K562 (cell line): ENCODE measurements around the gene OR11A1. TPM values are rescaled to one million over a fixed set of nuclear protein-coding genes. Genes with fewer than 3 reads are reported as not detected.

Source experiments
- ATAC-seq: fragments of 200-7000 bp; cut with Tn5 transposase; 3 replicates; pipeline ENCODE4 v1.9.1; 2020; ENCODE audit warnings: moderate library complexity
- BruUV-seq: library from RNA; stranded (reverse); fragments of 400-500 nt; replicated peaks from 2 replicates; lab custom pipeline; 2021; lab: Mats Ljungman, UMichigan
- CTCF ChIA-PET: fragments of 300-600 bp; formaldehyde crosslinking; extraction: SDS; loops from one replicate; lab custom pipeline; 2021; ENCODE audit warnings: low intra/inter-chr PET ratio; lab: Yijun Ruan, JAX
- POLR2A ChIA-PET: fragments of 300-600, 350-650 bp; sonication (Branson Sonifier 250); formaldehyde crosslinking; extraction: SDS; loops from one replicate; lab custom pipeline; 2021; ENCODE audit warnings: antibody characterized with exemption, inconsistent platforms; lab: Yijun Ruan, JAX
- DNase-seq, 4 experiments: peaks; one replicate each; pipeline versions ENCODE4 v3.0.0 to v3.0.0-alpha.2; 2011 to 2018; ENCODE audit warnings: low spot score in 3 of 4, mixed read lengths in 3 of 4; ENCODE audit errors: extremely low read depth in 1 of 4
- FAIRE-seq: peaks from 2 replicates; lab custom pipeline; 2011; peaks lifted over from hg19 to GRCh38; lab: Jason Lieb, UNC
- H2AFZ ChIP-seq: 2 replicates; pipeline ENCODE4 v1.6.0; 2011; ENCODE audit warnings: low read depth, low read length, control low read depth, inconsistent platforms
- H3K27ac ChIP-seq: fragments of 200-600 bp; 3 replicates; pipeline ENCODE4 v1.8.0; 2011; ENCODE audit warnings: low read depth, mild to moderate bottlenecking, control low read depth, inconsistent platforms, low read length, moderate library complexity, mixed read lengths; ENCODE audit errors: extremely low read depth
- H3K27me3 ChIP-seq, 2 experiments: fragments of 300-600 bp in 1 of 2; 2 replicates in 1 of 2; 3 replicates in 1 of 2; pipeline versions ENCODE4 v1.6.0 to v1.8.0; 2011; ENCODE audit warnings: inconsistent platforms in 2 of 2, low read length in 2 of 2, mild to moderate bottlenecking in 1 of 2, mixed read lengths in 1 of 2, moderate library complexity in 1 of 2; ENCODE audit not compliant: control insufficient read depth in 2 of 2, insufficient read depth in 2 of 2
- H3K36me3 ChIP-seq: fragments of 300-600 bp; 3 replicates; pipeline ENCODE4 v1.8.0; 2011; ENCODE audit warnings: mild to moderate bottlenecking, low read length, inconsistent platforms; ENCODE audit not compliant: control insufficient read depth, insufficient read depth
- H3K4me1 ChIP-seq, 2 experiments: fragments of 200-600 bp in 1 of 2; replicated peaks in 1 of 2; 2 replicates in 1 of 2; 3 replicates in 1 of 2; pipeline versions ENCODE4 v1.5.1 to v1.8.0; 2011; ENCODE audit warnings: inconsistent platforms in 2 of 2, low read length in 2 of 2, mild to moderate bottlenecking in 1 of 2, mixed read lengths in 1 of 2, moderate library complexity in 1 of 2; ENCODE audit not compliant: control insufficient read depth in 2 of 2, insufficient read depth in 2 of 2
- H3K4me2 ChIP-seq: 2 replicates; pipeline ENCODE4 v1.6.1; 2011; ENCODE audit warnings: low read length, control low read depth, inconsistent platforms, mixed read lengths; ENCODE audit not compliant: insufficient read depth
- H3K4me3 ChIP-seq: fragments of 200-600 bp; sonication (generic), shearing (Covaris generic); 2 replicates; pipeline ENCODE4 v1.5.1; 2016; ENCODE audit warnings: control low read depth, inconsistent platforms
- H3K79me2 ChIP-seq: fragments of 200-600 bp; 3 replicates; pipeline ENCODE4 v1.8.0; 2011; ENCODE audit warnings: low read length, inconsistent platforms; ENCODE audit not compliant: control insufficient read depth, insufficient read depth
- H3K9ac ChIP-seq, 2 experiments: 2 replicates each; pipeline versions ENCODE4 v1.6.0 to v1.6.1; 2011; ENCODE audit warnings: low read depth in 2 of 2, low read length in 2 of 2, control low read depth in 1 of 2, inconsistent platforms in 1 of 2, mild to moderate bottlenecking in 1 of 2, mixed read lengths in 1 of 2; ENCODE audit not compliant: insufficient read depth in 1 of 2
- H3K9me1 ChIP-seq: one replicate; pipeline ENCODE4 v1.6.0; 2011; ENCODE audit warnings: inconsistent platforms, mild to moderate bottlenecking, low read length, moderate library complexity; ENCODE audit not compliant: control insufficient read depth, insufficient read depth
- H3K9me3 ChIP-seq: replicated peaks from 2 replicates; pipeline ENCODE4 v1.5.1; 2011; ENCODE audit warnings: low read depth, low read length, inconsistent platforms; ENCODE audit not compliant: control insufficient read depth, insufficient read depth
- H4K20me1 ChIP-seq: replicated peaks from 2 replicates; pipeline ENCODE4 v1.6.1; 2011; ENCODE audit warnings: low read length, inconsistent platforms, mixed read lengths; ENCODE audit not compliant: control insufficient read depth, insufficient read depth
- CEBPG ChIP-seq, 3 experiments: fragments of 200-800 bp in 1 of 3; sonication (Bioruptor generic) in 1 of 3; sonication (generic) in 1 of 3; formaldehyde crosslinking in 1 of 3; IDR thresholded peaks in 2 of 3; conservative IDR thresholded peaks in 1 of 3; 2 replicates each; pipeline versions ENCODE4 v1.6.1 to v1.8.0; 2016 to 2022; ENCODE audit warnings: missing compliant biosample characterization in 2 of 3, missing genetic modification characterization in 2 of 3, mild to moderate bottlenecking in 1 of 3, missing genetic modification reagents in 1 of 3
- DDX20 ChIP-seq: fragments of 450-650 bp; IDR thresholded peaks from 2 replicates; pipeline ENCODE4 v1.6.1; 2016; ENCODE audit warnings: missing genetic modification characterization, low read depth, mild to moderate bottlenecking, missing compliant biosample characterization, moderate library complexity
- ESRRA ChIP-seq: fragments of 450-650 bp; IDR thresholded peaks from 2 replicates; pipeline ENCODE4 v1.6.1; 2014; ENCODE audit warnings: low read depth, mild to moderate bottlenecking, moderate library complexity, borderline replicate concordance
- IRF2 ChIP-seq: sonication (generic); formaldehyde crosslinking; IDR thresholded peaks from 2 replicates; pipeline ENCODE4 v1.8.1; 2022; ENCODE audit warnings: mild to moderate bottlenecking, missing genetic modification reagents
- JUNB ChIP-seq: fragments of 450-650 bp; formaldehyde crosslinking; conservative IDR thresholded peaks from 2 replicates; pipeline ENCODE4 v1.4.0; 2020; ENCODE audit warnings: mild to moderate bottlenecking
- KLF6 ChIP-seq: fragments of 250-450 bp; sonication (Bioruptor Pico); IDR thresholded peaks from 2 replicates; pipeline ENCODE4 v1.4.0; 2020; ENCODE audit warnings: mild to moderate bottlenecking, moderate library complexity, borderline replicate concordance
- MAFF ChIP-seq: IDR thresholded peaks from 2 replicates; pipeline ENCODE4 v1.6.1; 2012; ENCODE audit warnings: low read length, improper control_type of control experiment
- RBM34 ChIP-seq: fragments of 200-400 bp; formaldehyde crosslinking; IDR thresholded peaks from 2 replicates; pipeline ENCODE4 v1.6.1; 2018; ENCODE audit warnings: low read length, borderline replicate concordance; ENCODE audit not compliant: insufficient read depth
- SMARCA4 ChIP-seq: fragments of 450-650 bp; IDR thresholded peaks from 2 replicates; pipeline ENCODE4 v1.6.1; 2016
- TEAD1 ChIP-seq, 2 experiments: fragments of 450-650 bp in 1 of 2; sonication (generic) in 1 of 2; formaldehyde crosslinking; IDR thresholded peaks; 2 replicates each; pipeline versions ENCODE4 v1.4.0 to v1.8.0; 2020 to 2022; ENCODE audit warnings: mild to moderate bottlenecking in 2 of 2, missing genetic modification reagents in 1 of 2
- TEAD4 ChIP-seq, 2 experiments: sonication (generic) in 1 of 2; formaldehyde crosslinking in 1 of 2; IDR thresholded peaks; 2 replicates each; pipeline versions ENCODE4 v1.6.1 to v1.8.0; 2012 to 2022; ENCODE audit warnings: borderline replicate concordance in 1 of 2, inconsistent platforms in 1 of 2, low read length in 1 of 2, mild to moderate bottlenecking in 1 of 2, missing genetic modification reagents in 1 of 2
- ZNF239 ChIP-seq: fragments of 250-450 bp; sonication (Bioruptor Pico); IDR thresholded peaks from 2 replicates; pipeline ENCODE4 v1.4.0; 2020; ENCODE audit warnings: mild to moderate bottlenecking
- ZNF431 ChIP-seq: sonication (generic); formaldehyde crosslinking; IDR thresholded peaks from 2 replicates; pipeline ENCODE4 v1.8.0; 2022; ENCODE audit warnings: mild to moderate bottlenecking, missing genetic modification reagents
- ZNF717 ChIP-seq: fragments of 250-450 bp; sonication (Bioruptor Pico); IDR thresholded peaks from 2 replicates; pipeline ENCODE4 v1.5.0; 2021
- WGBS: fragments of 100-300 bp; shearing (Covaris generic); methylation state at CpG from one replicate; pipeline ENCODE4 v1.1.6; 2016; ENCODE audit warnings: low coverage, mixed read lengths; ENCODE audit not compliant: insufficient coverage; ENCODE audit errors: missing lambda C conversion rate; 5-methylcytosine and 5-hydroxymethylcytosine counted together
- in situ Hi-C: fragments of 300-500 bp; cut with MboI; formaldehyde crosslinking; loops from 4 replicates; pipeline ENCODE4 v1.15.0; 2018; ENCODE audit warnings: inconsistent platforms, mixed read lengths
- intact Hi-C: fragments of 100-400 bp; cut with micrococcal nuclease; formaldehyde crosslinking; loops from 2 replicates; pipeline ENCODE4 v1.14.2; 2022
- polyA plus RNA-seq, 8 experiments: library from polyadenylated mRNA; depleted of rRNA in 4 of 8; stranded (reverse) in 5 of 8; unstranded in 3 of 8; fragments of >200 nt; fragmentation: Nextera tagmentation in 2 of 8; fragmentation: Illumina TruSeq in 1 of 8; extraction: Ambion mirVana in 2 of 8; extraction: Trizol in 1 of 8; gene quantifications; 2 replicates each; pipeline versions ENCODE4 v1.2.1 to v1.2.3, GENCODE V29; 2011 to 2014; ENCODE audit warnings: inconsistent platforms in 1 of 8, missing spikeins in 1 of 8
- total RNA-seq, 7 experiments: library from RNA; depleted of rRNA in 6 of 7; stranded (reverse); fragments of >200 nt in 6 of 7; fragmentation: Illumina TruSeq in 2 of 7; extraction: Trizol in 2 of 7; gene quantifications; 2 replicates each; pipeline versions ENCODE4 v1.2.1 to v1.2.3, GENCODE V29; 2011 to 2021; ENCODE audit warnings: low replicate concordance in 1 of 7
- TF ChIP-seq, protein P1 (sequence below): sonication (generic); formaldehyde crosslinking; IDR thresholded peaks from 2 replicates; pipeline ENCODE4 v1.8.1; 2023; ENCODE audit warnings: mild to moderate bottlenecking, missing genetic modification reagents, moderate library complexity

OR11A1 gene
- total and polyA plus RNA-seq, 9 of the 15 experiments (the other 6 are each of a cell fraction or from before 2014, with no cell fraction given) = not detected

GRCh38 chr6:29493261-29493660 is 36.4 kb upstream of the OR11A1 start:
- Histone ChIP-seq H2AFZ (no peak overlapping the region), H4K20me1 (no peaks in the 10 kb centered on the region), H3K4me1 (peaks cover 0 to 28% of the 10 kb centered on the region in 2 experiments; a peak in 4 of 5 replicates), H3K27me3 (peaks cover 0 to 3% of the 10 kb centered on the region in 2 experiments; a peak in 1 of 5 replicates), H3K9ac (no peak overlapping the region), H3K4me2 (no peak overlapping the region), H3K9me1 (no peaks in the 10 kb centered on the region), H3K36me3 (no peaks in the 10 kb centered on the region), H3K79me2 (no peaks in the 10 kb centered on the region), H3K9me3 (no peaks in the 10 kb centered on the region), H3K27ac (no peak overlapping the region), H3K4me3 (no peak overlapping the region)
- intact Hi-C loops (no loop called here), in situ Hi-C loops (no loop called here)
- CTCF ChIA-PET = no interaction called here
- 7% methylated on average over 2 of the region's 2 CpGs for WGBS
- BruUV-seq = no TSS peak
- POLR2A ChIA-PET = interaction anchor here (1.1 kb wide), 1 partner anchor 8 kb away, joined by 3 read pairs; no protein-coding TSS in a partner anchor
- no peak for ATAC-seq
- no peak for DNase-seq
- TF ChIP-seq, protein P1, sequence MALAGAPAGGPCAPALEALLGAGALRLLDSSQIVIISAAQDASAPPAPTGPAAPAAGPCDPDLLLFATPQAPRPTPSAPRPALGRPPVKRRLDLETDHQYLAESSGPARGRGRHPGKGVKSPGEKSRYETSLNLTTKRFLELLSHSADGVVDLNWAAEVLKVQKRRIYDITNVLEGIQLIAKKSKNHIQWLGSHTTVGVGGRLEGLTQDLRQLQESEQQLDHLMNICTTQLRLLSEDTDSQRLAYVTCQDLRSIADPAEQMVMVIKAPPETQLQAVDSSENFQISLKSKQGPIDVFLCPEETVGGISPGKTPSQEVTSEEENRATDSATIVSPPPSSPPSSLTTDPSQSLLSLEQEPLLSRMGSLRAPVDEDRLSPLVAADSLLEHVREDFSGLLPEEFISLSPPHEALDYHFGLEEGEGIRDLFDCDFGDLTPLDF (CRISPR knock-in tag) = no peak
- TF ChIP-seq CEBPG (CRISPR knock-in tag; IDR thresholded peaks at IDR 0.05) = peak; percentile 45; the same call in 1 of the 2 replicates
- TF ChIP-seq CEBPG (tag; conservative IDR thresholded peaks at IDR 0.05 in 1 of 2, IDR thresholded peaks at IDR 0.05 in 1 of 2) = peak; percentile 43 to 70
- no peak for FAIRE-seq

- H3K4me1 ChIP-seq = peaks cover 8 to 39% of the 10 kb centered on the region in 2 experiments; a peak in 4 of 5 replicates
- BruUV-seq = no TSS peak
- in situ Hi-C loops = no loop called here
- TF ChIP-seq DDX20 (tag) (no peak), IRF2 (no peak), TEAD1 (CRISPR knock-in tag; IDR thresholded peaks at IDR 0.05) (peak in 1 of 2 experiments; percentile 65; a peak in 1 of 4 replicates), KLF6 (CRISPR knock-in tag) (peak; percentile 16; the same call in 1 of the 2 replicates), TEAD4 (IDR thresholded peaks at IDR 0.05; ENCODE audit: low read length) (peak; percentile 56; the same call in 1 of the 2 replicates), TEAD4 (CRISPR knock-in tag; IDR thresholded peaks at IDR 0.05; ENCODE audit: borderline replicate concordance) (no peak), ZNF239 (CRISPR knock-in tag) (0 out of 2 replicates have a peak, but pooled peaks have one; percentile 27), MAFF (peak; percentile 2; the same call in 1 of the 2 replicates), ESRRA (peak; percentile 79; the same call in 1 of the 2 replicates), JUNB (CRISPR knock-in tag) (peak; percentile 85), RBM34 (no peak), ZNF431 (no peak), ZNF717 (CRISPR knock-in tag) (no peak), SMARCA4 (peak; percentile 42; the same call in 1 of the 2 replicates)
These were observed 34.7 kb upstream of the OR11A1 start for GRCh38 chr6:29491574-29491973.

More at GRCh38 chr6:29491574-29491973, 34.7 kb upstream of the OR11A1 start:
- Histone ChIP-seq H3K4me3 (no peak overlapping the region), H3K27me3 (peaks cover 0 to 3% of the 10 kb centered on the region in 2 experiments; a peak in 1 of 5 replicates), H2AFZ (no peak overlapping the region), H3K36me3 (no peaks in the 10 kb centered on the region), H3K27ac (no peak overlapping the region), H3K4me2 (no peak overlapping the region), H3K9ac (no peak overlapping the region), H3K9me3 (no peaks in the 10 kb centered on the region), H3K9me1 (no peaks in the 10 kb centered on the region), H4K20me1 (no peaks in the 10 kb centered on the region), H3K79me2 (no peaks in the 10 kb centered on the region)
- ChIA-PET CTCF (no interaction called here), POLR2A (no interaction called here)
- no peak for ATAC-seq
- no peak for FAIRE-seq
- peak in 1 of 4 experiments; percentile 27 for DNase-seq
- intact Hi-C loops = no loop called here
- WGBS = 21% methylated on average over 4 of the region's 4 CpGs
